CD8-positive, alpha-beta memory T cell (primary cell): ENCODE measurements around the gene ENOX1. TPM values are rescaled to one million over a fixed set of nuclear protein-coding genes. Genes with fewer than 3 reads are reported as not detected.

Experiments used
- CTCF ChIA-PET: fragments of 350-600 bp; sonication (Branson Sonifier 250); formaldehyde crosslinking; loops from one replicate; lab custom pipeline; 2021; ENCODE audit warnings: antibody characterized with exemption; lab: Charles Lee
- POLR2A ChIA-PET: fragments of 350-600 bp; sonication (Branson Sonifier 250); formaldehyde crosslinking; loops from one replicate; lab custom pipeline; 2021; ENCODE audit warnings: antibody characterized with exemption; lab: Charles Lee
- DNase-seq, 5 donors: peaks; one replicate each; pipeline versions ENCODE4 v3.0.0 to v3.0.0-alpha.2; 2020 to 2022; ENCODE audit warnings: mixed read lengths in 1 of 5
- H3K27ac ChIP-seq: one replicate; pipeline ENCODE4 v1.7.0; 2013; ENCODE audit warnings: low read depth, mild to moderate bottlenecking, low read length, moderate library complexity
- H3K27me3 ChIP-seq: 2 replicates; pipeline ENCODE4 v1.7.0; 2013; ENCODE audit warnings: low read length, mild to moderate bottlenecking; ENCODE audit not compliant: insufficient read depth, poor library complexity, severe bottlenecking
- H3K36me3 ChIP-seq: 2 replicates; pipeline ENCODE4 v1.7.0; 2013; ENCODE audit warnings: mild to moderate bottlenecking, low read length, moderate library complexity; ENCODE audit not compliant: insufficient read depth
- H3K4me1 ChIP-seq: 2 replicates; pipeline ENCODE4 v1.7.0; 2013; ENCODE audit warnings: mild to moderate bottlenecking, low read length, moderate library complexity; ENCODE audit not compliant: insufficient read depth
- H3K4me3 ChIP-seq: 2 replicates; pipeline ENCODE4 v1.7.0; 2013; ENCODE audit warnings: mild to moderate bottlenecking, low read length
- H3K9me3 ChIP-seq: 2 replicates; pipeline ENCODE4 v1.7.0; 2013; ENCODE audit warnings: mild to moderate bottlenecking, low read length
- H3K27ac Mint-ChIP-seq, 8 donors: one replicate each; pipeline ENCODE4 v1.8.0; 2020 to 2021; ENCODE audit warnings: mixed read lengths in 8 of 8, mild to moderate bottlenecking in 6 of 8, inconsistent platforms in 3 of 8, moderate library complexity in 3 of 8
- H3K27me3 Mint-ChIP-seq, 2 donors: one replicate each; pipeline ENCODE4 v1.8.0; 2020 to 2021; ENCODE audit warnings: mixed read lengths in 2 of 2, mild to moderate bottlenecking in 1 of 2, moderate library complexity in 1 of 2
- H3K36me3 Mint-ChIP-seq, 3 donors: one replicate each; pipeline ENCODE4 v1.8.0; 2020 to 2021; ENCODE audit warnings: mixed read lengths in 3 of 3, inconsistent platforms in 1 of 3, mild to moderate bottlenecking in 1 of 3
- H3K4me1 Mint-ChIP-seq, 3 donors: one replicate each; pipeline ENCODE4 v1.8.0; 2020 to 2021; ENCODE audit warnings: mixed read lengths in 3 of 3, inconsistent platforms in 1 of 3, mild to moderate bottlenecking in 1 of 3
- H3K4me3 Mint-ChIP-seq, 7 donors: one replicate each; pipeline ENCODE4 v1.8.0; 2020 to 2021; ENCODE audit warnings: mixed read lengths in 7 of 7, mild to moderate bottlenecking in 6 of 7, moderate library complexity in 4 of 7, inconsistent platforms in 2 of 7
- H3K9me3 Mint-ChIP-seq, 5 donors: one replicate each; pipeline ENCODE4 v1.8.0; 2020 to 2022; ENCODE audit warnings: mixed read lengths in 5 of 5, mild to moderate bottlenecking in 3 of 5, moderate library complexity in 2 of 5, inconsistent platforms in 1 of 5
- polyA plus RNA-seq: library from polyadenylated mRNA; unstranded; fragments of 300-500 nt; fragmentation: Illumina TruSeq; gene quantifications from one replicate; pipeline ENCODE4 v1.2.3, GENCODE V29; 2021
- total RNA-seq, 2 experiments: library from RNA; stranded (reverse); gene quantifications; one replicate each; pipeline ENCODE4 v1.2.3, GENCODE V29; 2021

Gene ENOX1
- total and polyA plus RNA-seq, 3 experiments from 2014 or later: 0.18 to 0.29 TPM; not detected in 1

GRCh38 chr13:43769529-43769928, 17.2 kb downstream of the ENOX1 start:
- H3K27me3 Mint-ChIP-seq: peaks cover 8 to 20% of the 10 kb centered on the region in 2 donors
- Histone ChIP-seq H3K9me3 (no peaks in the 10 kb centered on the region), H3K4me1 (no peaks in the 10 kb centered on the region), H3K27me3 (no peaks in the 10 kb centered on the region), H3K27ac (no peak overlapping the region), H3K36me3 (no peaks in the 10 kb centered on the region), H3K4me3 (no peak overlapping the region)
- ChIA-PET POLR2A (no interaction called here), CTCF (no interaction called here)
- DNase-seq: no peak
- H3K36me3 Mint-ChIP-seq: no peaks in the 10 kb centered on the region
- H3K27ac Mint-ChIP-seq: no peak overlapping the region
- H3K9me3 Mint-ChIP-seq: no peaks in the 10 kb centered on the region
- H3K4me1 Mint-ChIP-seq: no peaks in the 10 kb centered on the region
- no peak overlapping the region for H3K4me3 Mint-ChIP-seq

GRCh38 chr13:43767341-43767931, 19.3 kb downstream of the ENOX1 start:
- no peak overlapping the region for H3K27ac ChIP-seq
- H3K9me3 Mint-ChIP-seq: no peaks in the 10 kb centered on the region
- H3K36me3 Mint-ChIP-seq: no peaks in the 10 kb centered on the region
- H3K9me3 ChIP-seq: no peaks in the 10 kb centered on the region
- H3K4me1 ChIP-seq: no peaks in the 10 kb centered on the region
- CTCF ChIA-PET: interaction anchor here (1.0 kb wide), 1 partner anchor 23 kb away, joined by 3 read pairs; no protein-coding TSS in a partner anchor
- H3K27me3 Mint-ChIP-seq: peaks cover 7 to 19% of the 10 kb centered on the region in 2 donors
- DNase-seq: no peak
- H3K36me3 ChIP-seq: no peaks in the 10 kb centered on the region
- no peak overlapping the region for H3K27ac Mint-ChIP-seq
- H3K4me1 Mint-ChIP-seq: no peaks in the 10 kb centered on the region
- no peaks in the 10 kb centered on the region for H3K27me3 ChIP-seq
- no peak overlapping the region for H3K4me3 Mint-ChIP-seq
- POLR2A ChIA-PET: no interaction called here
- H3K4me3 ChIP-seq: no peak overlapping the region

- no peak for DNase-seq
- Histone ChIP-seq H3K27ac (no peak overlapping the region), H3K4me3 (no peak overlapping the region), H3K36me3 (no peaks in the 10 kb centered on the region), H3K4me1 (no peaks in the 10 kb centered on the region), H3K9me3 (no peaks in the 10 kb centered on the region), H3K27me3 (no peaks in the 10 kb centered on the region)
- Mint-ChIP-seq H3K27ac (no peak overlapping the region), H3K4me3 (no peak overlapping the region), H3K9me3 (no peaks in the 10 kb centered on the region), H3K36me3 (no peaks in the 10 kb centered on the region), H3K27me3 (peaks cover 7 to 19% of the 10 kb centered on the region in 2 donors), H3K4me1 (no peaks in the 10 kb centered on the region)
- POLR2A ChIA-PET: no interaction called here
- CTCF ChIA-PET: interaction anchor here (1.0 kb wide), 1 partner anchor 22 kb away, joined by 3 read pairs; no protein-coding TSS in a partner anchor
Observed at GRCh38 chr13:43766725-43767124, 20.0 kb downstream of the ENOX1 start.

- Histone ChIP-seq H3K27me3 (no peaks in the 10 kb centered on the region), H3K9me3 (no peaks in the 10 kb centered on the region), H3K27ac (no peak overlapping the region), H3K4me1 (no peaks in the 10 kb centered on the region), H3K36me3 (no peaks in the 10 kb centered on the region), H3K4me3 (no peak overlapping the region)
- ChIA-PET CTCF (interaction anchor here (1.0 kb wide), 1 partner anchor 12 kb away, joined by 3 read pairs; no protein-coding TSS in a partner anchor), POLR2A (no interaction called here)
- Mint-ChIP-seq H3K27ac (no peak overlapping the region), H3K4me1 (no peaks in the 10 kb centered on the region), H3K9me3 (no peaks in the 10 kb centered on the region), H3K36me3 (no peaks in the 10 kb centered on the region), H3K27me3 (peaks cover 7 to 15% of the 10 kb centered on the region in 2 donors), H3K4me3 (no peak overlapping the region)
- DNase-seq: no peak
Observed at GRCh38 chr13:43764349-43764748, 22.4 kb downstream of the ENOX1 start.

GRCh38 chr13:43763143-43763759, 23.5 kb downstream of the ENOX1 start:
- Histone ChIP-seq H3K36me3 (no peaks in the 10 kb centered on the region), H3K4me1 (no peaks in the 10 kb centered on the region), H3K4me3 (no peak overlapping the region), H3K9me3 (no peaks in the 10 kb centered on the region), H3K27ac (no peak overlapping the region), H3K27me3 (no peaks in the 10 kb centered on the region)
- ChIA-PET POLR2A (no interaction called here), CTCF (no interaction called here)
- DNase-seq: no peak
- H3K4me3 Mint-ChIP-seq: no peak overlapping the region
- no peaks in the 10 kb centered on the region for H3K9me3 Mint-ChIP-seq
- no peaks in the 10 kb centered on the region for H3K4me1 Mint-ChIP-seq
- peak overlapping the region in 1 of 8 donors; percentile 7 for H3K27ac Mint-ChIP-seq
- peaks cover 7 to 15% of the 10 kb centered on the region in 2 donors for H3K27me3 Mint-ChIP-seq
- H3K36me3 Mint-ChIP-seq: no peaks in the 10 kb centered on the region

- Histone ChIP-seq H3K27ac (no peak overlapping the region), H3K4me1 (no peaks in the 10 kb centered on the region), H3K27me3 (no peaks in the 10 kb centered on the region), H3K36me3 (no peaks in the 10 kb centered on the region), H3K9me3 (no peaks in the 10 kb centered on the region), H3K4me3 (no peak overlapping the region)
- peaks cover under 1 to 19% of the 10 kb centered on the region in 2 donors for H3K27me3 Mint-ChIP-seq
- H3K4me1 Mint-ChIP-seq: no peaks in the 10 kb centered on the region
- H3K27ac Mint-ChIP-seq: no peak overlapping the region
- DNase-seq: no peak
- H3K4me3 Mint-ChIP-seq: no peak overlapping the region
- ChIA-PET POLR2A (no interaction called here), CTCF (no interaction called here)
- H3K36me3 Mint-ChIP-seq: no peaks in the 10 kb centered on the region
- H3K9me3 Mint-ChIP-seq: no peaks in the 10 kb centered on the region
Observed at GRCh38 chr13:43761616-43762315, 25.0 kb downstream of the ENOX1 start.

GRCh38 chr13:43760257-43760656, 26.5 kb downstream of the ENOX1 start:
- peaks cover 2 to 21% of the 10 kb centered on the region in 2 donors for H3K27me3 Mint-ChIP-seq
- CTCF ChIA-PET: no interaction called here
- no peaks in the 10 kb centered on the region for H3K4me1 Mint-ChIP-seq
- H3K27ac Mint-ChIP-seq: no peak overlapping the region
- no peak overlapping the region for H3K4me3 ChIP-seq
- H3K36me3 Mint-ChIP-seq: no peaks in the 10 kb centered on the region
- no peaks in the 10 kb centered on the region for H3K27me3 ChIP-seq
- no peaks in the 10 kb centered on the region for H3K36me3 ChIP-seq
- H3K27ac ChIP-seq: no peak overlapping the region
- H3K9me3 Mint-ChIP-seq: no peaks in the 10 kb centered on the region
- H3K4me3 Mint-ChIP-seq: no peak overlapping the region
- POLR2A ChIA-PET: no interaction called here
- no peak for DNase-seq
- H3K9me3 ChIP-seq: no peaks in the 10 kb centered on the region
- no peaks in the 10 kb centered on the region for H3K4me1 ChIP-seq

- POLR2A ChIA-PET: no interaction called here
- no peaks in the 10 kb centered on the region for H3K9me3 Mint-ChIP-seq
Observed at GRCh38 chr13:43758834-43759233, 27.9 kb downstream of the ENOX1 start.

More at GRCh38 chr13:43758834-43759233, 27.9 kb downstream of the ENOX1 start:
- H3K9me3 ChIP-seq: no peaks in the 10 kb centered on the region
- no peaks in the 10 kb centered on the region for H3K36me3 ChIP-seq
- H3K36me3 Mint-ChIP-seq: no peaks in the 10 kb centered on the region
- H3K4me3 ChIP-seq: no peak overlapping the region
- CTCF ChIA-PET: no interaction called here
- H3K27ac ChIP-seq: no peak overlapping the region
- no peak overlapping the region for H3K27ac Mint-ChIP-seq
- H3K4me1 ChIP-seq: no peaks in the 10 kb centered on the region
- no peak for DNase-seq
- H3K4me1 Mint-ChIP-seq: no peaks in the 10 kb centered on the region
- H3K27me3 ChIP-seq: no peaks in the 10 kb centered on the region
- H3K4me3 Mint-ChIP-seq: no peak overlapping the region
- peaks cover 2 to 23% of the 10 kb centered on the region in 2 donors for H3K27me3 Mint-ChIP-seq
